Vagina (tissue), 2 donors: Measurements from ENCODE around the gene LTA4H.

Source experiments
- POLR2A ChIP-seq, 2 donors: fragments of 450-650 bp; IDR thresholded peaks; one replicate each; pipeline ENCODE4 v1.6.1; 2017; ENCODE audit warnings: antibody characterized with exemption in 2 of 2, mild to moderate bottlenecking in 2 of 2, moderate library complexity in 2 of 2
- POLR2AphosphoS5 ChIP-seq, 2 donors: sonication (generic); formaldehyde crosslinking; IDR thresholded peaks; one replicate each; pipeline ENCODE4 v1.9.0; 2017; ENCODE audit warnings: antibody characterized with exemption in 2 of 2, mild to moderate bottlenecking in 2 of 2, low read depth in 1 of 2; ENCODE audit not compliant: insufficient read depth in 1 of 2
- TF ChIP-seq, protein P1 (sequence below), 3 experiments: fragments of 450-650 bp in 2 of 3; fragments of 200-600 bp in 1 of 3; sonication (generic) in 1 of 3; IDR thresholded peaks; one replicate each; pipeline ENCODE4 v1.5.1; 2017 to 2019; ENCODE audit warnings: antibody characterized with exemption in 3 of 3, mild to moderate bottlenecking in 2 of 3, moderate library complexity in 2 of 3

DNA sequence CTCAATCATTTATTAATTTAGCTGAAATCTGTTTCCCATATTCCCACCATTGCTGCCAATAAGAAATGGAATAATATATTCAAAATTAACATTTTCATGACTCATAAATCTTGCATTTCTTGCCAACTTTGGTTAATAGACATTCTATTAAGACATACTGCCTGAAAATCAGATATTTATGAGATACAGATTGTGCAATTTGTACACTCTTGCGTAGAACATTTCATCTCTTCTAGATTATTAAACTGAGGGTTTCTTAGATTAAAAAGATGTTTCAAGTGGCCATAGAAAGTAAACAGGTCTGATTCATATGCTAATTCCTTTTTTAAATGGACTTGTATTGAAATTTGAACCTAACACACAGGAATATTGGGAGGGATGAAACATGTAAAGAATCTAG lies 9.1 kb downstream of the LTA4H start:
- TF ChIP-seq, protein P1, sequence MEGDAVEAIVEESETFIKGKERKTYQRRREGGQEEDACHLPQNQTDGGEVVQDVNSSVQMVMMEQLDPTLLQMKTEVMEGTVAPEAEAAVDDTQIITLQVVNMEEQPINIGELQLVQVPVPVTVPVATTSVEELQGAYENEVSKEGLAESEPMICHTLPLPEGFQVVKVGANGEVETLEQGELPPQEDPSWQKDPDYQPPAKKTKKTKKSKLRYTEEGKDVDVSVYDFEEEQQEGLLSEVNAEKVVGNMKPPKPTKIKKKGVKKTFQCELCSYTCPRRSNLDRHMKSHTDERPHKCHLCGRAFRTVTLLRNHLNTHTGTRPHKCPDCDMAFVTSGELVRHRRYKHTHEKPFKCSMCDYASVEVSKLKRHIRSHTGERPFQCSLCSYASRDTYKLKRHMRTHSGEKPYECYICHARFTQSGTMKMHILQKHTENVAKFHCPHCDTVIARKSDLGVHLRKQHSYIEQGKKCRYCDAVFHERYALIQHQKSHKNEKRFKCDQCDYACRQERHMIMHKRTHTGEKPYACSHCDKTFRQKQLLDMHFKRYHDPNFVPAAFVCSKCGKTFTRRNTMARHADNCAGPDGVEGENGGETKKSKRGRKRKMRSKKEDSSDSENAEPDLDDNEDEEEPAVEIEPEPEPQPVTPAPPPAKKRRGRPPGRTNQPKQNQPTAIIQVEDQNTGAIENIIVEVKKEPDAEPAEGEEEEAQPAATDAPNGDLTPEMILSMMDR (IDR thresholded peaks at IDR 0.05), result no peak
- no peak for TF ChIP-seq POLR2A (IDR thresholded peaks at IDR 0.05)
- no peak for TF ChIP-seq POLR2AphosphoS5 (IDR thresholded peaks at IDR 0.05; ENCODE audit: insufficient read depth in 1 of 2, low read depth in 1 of 2)
